ENCODE results near the gene CHAF1B.

DNA sequence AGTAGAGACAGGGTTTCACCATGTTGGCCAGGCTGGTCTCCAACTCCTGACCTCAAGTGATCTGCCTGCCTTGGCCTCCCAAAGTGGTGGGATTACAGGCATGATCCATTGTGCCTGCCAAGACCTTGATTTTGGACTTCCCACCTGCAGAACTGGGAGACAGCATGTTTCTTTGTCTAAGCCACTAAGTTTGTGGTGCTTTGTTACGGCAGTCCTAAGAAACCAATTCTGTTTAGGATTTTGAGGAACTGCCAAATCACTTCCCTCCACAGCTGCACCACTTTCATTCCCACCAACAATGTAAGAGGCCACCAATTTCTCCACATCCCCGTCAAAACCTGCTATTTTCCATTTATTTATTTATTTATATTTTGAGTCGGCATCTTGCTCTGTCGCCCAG, 46.1 kb downstream of the CHAF1B start:
- no peak for TF ChIP-seq CTCF (IDR thresholded peaks at IDR 0.05)
- no peak for TF ChIP-seq POLR2A (IDR thresholded peaks at IDR 0.05)

Measured in ovary (tissue), 3 donors.